Liver (tissue), 9 donors: ENCODE results near the gene CHTF8. TPM values are rescaled to one million over a fixed set of nuclear protein-coding genes. Genes with fewer than 3 reads are reported as not detected.
"Not testable (repeated sequence)": the region's sequence is repeated elsewhere in the genome, so short reads cannot be mapped to it uniquely, and the experiment has no call there.

Experiments
- DNase-seq: peaks from one replicate; pipeline ENCODE4 v3.0.0-alpha.2; 2017; ENCODE audit warnings: low spot score
- H3K27ac ChIP-seq, 2 donors: one replicate each; pipeline ENCODE4 v1.7.0; 2013; ENCODE audit warnings: inconsistent platforms in 2 of 2, low read length in 2 of 2, control low read depth in 1 of 2, low read depth in 1 of 2, mild to moderate bottlenecking in 1 of 2
- H3K27me3 ChIP-seq, 4 donors: one replicate each; pipeline versions ENCODE4 v1.6.1 to v1.7.0; 2013; ENCODE audit warnings: low read length in 3 of 4, inconsistent platforms in 1 of 4, mild to moderate bottlenecking in 1 of 4, moderate library complexity in 1 of 4; ENCODE audit not compliant: control insufficient read depth in 4 of 4, insufficient read depth in 4 of 4
- H3K36me3 ChIP-seq, 4 donors: one replicate each; pipeline versions ENCODE4 v1.6.1 to v1.7.0; 2013; ENCODE audit warnings: low read length in 3 of 4, mild to moderate bottlenecking in 3 of 4, low read depth in 1 of 4, moderate library complexity in 1 of 4; ENCODE audit not compliant: control insufficient read depth in 4 of 4, insufficient read depth in 3 of 4
- H3K4me1 ChIP-seq, 4 donors: one replicate each; pipeline versions ENCODE4 v1.6.1 to v1.7.0; 2013; ENCODE audit warnings: low read length in 3 of 4, mild to moderate bottlenecking in 3 of 4, moderate library complexity in 1 of 4; ENCODE audit not compliant: control insufficient read depth in 4 of 4, insufficient read depth in 4 of 4
- H3K4me3 ChIP-seq, 3 donors: one replicate each; pipeline versions ENCODE4 v1.6.1 to v1.7.0; 2013; ENCODE audit warnings: low read length in 3 of 3, control low read depth in 1 of 3, low read depth in 1 of 3, mild to moderate bottlenecking in 1 of 3
- H3K9ac ChIP-seq, 2 donors: one replicate each; pipeline ENCODE4 v1.7.0; 2013; ENCODE audit warnings: low read length in 2 of 2, mild to moderate bottlenecking in 2 of 2, moderate library complexity in 2 of 2, control low read depth in 1 of 2, low read depth in 1 of 2
- H3K9me3 ChIP-seq, 4 donors: one replicate each; pipeline versions ENCODE4 v1.6.1 to v1.7.0; 2013; ENCODE audit warnings: low read length in 3 of 4; ENCODE audit not compliant: control insufficient read depth in 4 of 4
- EGR1 ChIP-seq, 2 donors: IDR thresholded peaks; 2 replicates each; pipeline ENCODE4 v1.6.1; 2016 to 2018; ENCODE audit warnings: antibody characterized with exemption in 2 of 2, low read depth in 2 of 2
- FOXA1 ChIP-seq: IDR thresholded peaks from 2 replicates; pipeline ENCODE4 v1.6.1; 2016; ENCODE audit warnings: antibody characterized with exemption
- FOXA2 ChIP-seq: IDR thresholded peaks from 2 replicates; pipeline ENCODE4 v1.6.1; 2016; ENCODE audit warnings: antibody characterized with exemption
- GABPA ChIP-seq, 2 donors: IDR thresholded peaks in 1 of 2; conservative IDR thresholded peaks in 1 of 2; 2 replicates each; pipeline ENCODE4 v1.6.1; 2016; ENCODE audit warnings: antibody characterized with exemption in 2 of 2, mild to moderate bottlenecking in 1 of 2, moderate library complexity in 1 of 2
- HNF4A ChIP-seq, 2 donors: conservative IDR thresholded peaks; 2 replicates each; pipeline ENCODE4 v1.6.1; 2016; ENCODE audit warnings: antibody characterized with exemption in 2 of 2, mild to moderate bottlenecking in 2 of 2
- HNF4G ChIP-seq: IDR thresholded peaks from 2 replicates; pipeline ENCODE4 v1.6.1; 2016; ENCODE audit warnings: antibody characterized with exemption
- JUND ChIP-seq, 2 donors: IDR thresholded peaks; 2 replicates each; pipeline ENCODE4 v1.6.1; 2016; ENCODE audit warnings: antibody characterized with exemption in 2 of 2
- NR2F2 ChIP-seq: IDR thresholded peaks from 2 replicates; pipeline ENCODE4 v1.6.1; 2016; ENCODE audit warnings: antibody characterized with exemption
- RAD21 ChIP-seq, 2 donors: IDR thresholded peaks; 2 replicates each; pipeline ENCODE4 v1.6.1; 2016; ENCODE audit warnings: antibody characterized with exemption in 2 of 2, mild to moderate bottlenecking in 2 of 2
- RXRA ChIP-seq, 2 donors: IDR thresholded peaks; 2 replicates each; pipeline ENCODE4 v1.6.1; 2017 to 2018; ENCODE audit warnings: antibody characterized with exemption in 2 of 2, mild to moderate bottlenecking in 1 of 2
- SP1 ChIP-seq: IDR thresholded peaks from 2 replicates; pipeline ENCODE4 v1.6.1; 2018; ENCODE audit warnings: antibody characterized with exemption, mild to moderate bottlenecking
- TAF1 ChIP-seq: conservative IDR thresholded peaks from 2 replicates; pipeline ENCODE4 v1.6.1; 2016; ENCODE audit warnings: antibody characterized with exemption, mild to moderate bottlenecking
- YY1 ChIP-seq: IDR thresholded peaks from 2 replicates; pipeline ENCODE4 v1.6.1; 2016; ENCODE audit warnings: antibody characterized with exemption, mild to moderate bottlenecking
- WGBS: extraction: QIAGEN DNeasy Blood & Tissue Kit; methylation state at CpG from one replicate; pipeline ENCODE4 v1.1.7; 2013; 5-methylcytosine and 5-hydroxymethylcytosine counted together
- polyA plus RNA-seq, 2 donors: library from polyadenylated mRNA; stranded (reverse) in 1 of 2; unstranded in 1 of 2; fragments of 200-250 nt in 1 of 2; fragments of >200 nt in 1 of 2; fragmentation: Nextera tagmentation in 1 of 2; extraction: Ambion mirVana in 1 of 2; gene quantifications; one replicate each; pipeline versions ENCODE4 v1.2.1 to v1.2.3, GENCODE V29; 2013 to 2015
- total RNA-seq, 2 donors: library from RNA; depleted of rRNA; stranded (reverse); fragments of >200 nt; gene quantifications; one replicate each; pipeline ENCODE4 v1.2.3, GENCODE V29; 2014
- TF ChIP-seq, protein P1 (sequence below): IDR thresholded peaks from 2 replicates; pipeline ENCODE4 v1.6.1; 2016; ENCODE audit warnings: antibody characterized with exemption
- TF ChIP-seq, protein P2 (sequence below): IDR thresholded peaks from 2 replicates; pipeline ENCODE4 v1.6.1; 2016; ENCODE audit warnings: antibody characterized with exemption
- TF ChIP-seq, protein P3 (sequence below): fragments of 150-350 bp; IDR thresholded peaks from 2 replicates; pipeline ENCODE4 v1.5.1; 2017; ENCODE audit warnings: improper control_type of control experiment, low read depth, low read length; ENCODE audit not compliant: missing input control
- TF ChIP-seq, protein P4 (sequence below): IDR thresholded peaks from 2 replicates; pipeline ENCODE4 v1.6.1; 2016; ENCODE audit warnings: antibody characterized with exemption, mild to moderate bottlenecking
- TF ChIP-seq, protein P5 (sequence below): IDR thresholded peaks from 2 replicates; pipeline ENCODE4 v1.6.1; 2016; ENCODE audit warnings: antibody characterized with exemption
- donor health status: healthy.
- donor health status: healthy.
- donor health status: healthy.
- donor health status: healthy.
- donor health status: healthy.

The CHTF8 gene
- total and polyA plus RNA-seq, 4 donors = 15.2 to 56.9 (median 51.6) TPM

DNA sequence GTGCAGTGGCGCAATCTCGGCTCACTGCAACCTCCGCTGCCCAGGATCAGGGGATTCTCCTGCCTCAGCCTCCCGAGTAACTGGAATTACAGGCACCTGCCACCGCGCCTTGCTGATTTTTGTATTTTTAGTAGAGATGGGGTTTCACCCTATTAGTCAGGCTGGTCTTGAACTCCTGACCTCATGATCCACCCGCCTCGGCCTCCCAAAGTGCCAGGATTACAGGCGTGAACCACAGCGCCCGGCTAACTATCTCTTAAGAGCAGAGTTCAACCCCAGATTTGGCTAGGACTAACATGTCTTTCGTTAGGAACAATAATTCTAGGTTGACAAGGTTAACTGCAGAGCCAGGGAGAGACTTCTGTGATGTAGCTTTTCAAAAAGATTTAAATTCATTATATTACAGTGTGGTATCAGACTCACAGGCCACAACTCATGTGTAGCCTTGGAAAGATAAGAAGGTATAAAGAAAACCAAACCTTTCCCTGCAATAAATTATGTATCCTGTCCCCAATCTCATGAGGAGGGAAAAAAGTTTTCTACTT lies 4.3 kb downstream of the CHTF8 start:
- H3K27me3 ChIP-seq = no peaks in the 10 kb centered on the region
- DNase-seq = no peak
- no peak overlapping the region for H3K27ac ChIP-seq
- H3K36me3 ChIP-seq = peaks cover 0 to 2% (median 0%) of the 10 kb centered on the region in 4 donors
- H3K9ac ChIP-seq = no peak overlapping the region
- WGBS = 65% methylated on average over 12 of the region's 12 CpGs
- no peak overlapping the region for H3K4me3 ChIP-seq
- TF ChIP-seq RXRA (IDR thresholded peaks at IDR 0.05) (peak; percentile 18 to 31), GABPA (IDR thresholded peaks at IDR 0.05 in 1 of 2, conservative IDR thresholded peaks at IDR 0.05 in 1 of 2) (no peak), SP1 (no peak), NR2F2 (no peak), HNF4A (conservative IDR thresholded peaks at IDR 0.05) (peak; percentile 32), EGR1 (IDR thresholded peaks at IDR 0.05; ENCODE audit: low read depth in 2 of 2) (no peak), YY1 (no peak), FOXA1 (no peak)
- TF ChIP-seq, protein P1, sequence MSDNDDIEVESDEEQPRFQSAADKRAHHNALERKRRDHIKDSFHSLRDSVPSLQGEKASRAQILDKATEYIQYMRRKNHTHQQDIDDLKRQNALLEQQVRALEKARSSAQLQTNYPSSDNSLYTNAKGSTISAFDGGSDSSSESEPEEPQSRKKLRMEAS = no peak
- peaks cover 5 to 26% (median 14%) of the 10 kb centered on the region in 4 donors for H3K4me1 ChIP-seq
- no peaks in the 10 kb centered on the region for H3K9me3 ChIP-seq

DNA sequence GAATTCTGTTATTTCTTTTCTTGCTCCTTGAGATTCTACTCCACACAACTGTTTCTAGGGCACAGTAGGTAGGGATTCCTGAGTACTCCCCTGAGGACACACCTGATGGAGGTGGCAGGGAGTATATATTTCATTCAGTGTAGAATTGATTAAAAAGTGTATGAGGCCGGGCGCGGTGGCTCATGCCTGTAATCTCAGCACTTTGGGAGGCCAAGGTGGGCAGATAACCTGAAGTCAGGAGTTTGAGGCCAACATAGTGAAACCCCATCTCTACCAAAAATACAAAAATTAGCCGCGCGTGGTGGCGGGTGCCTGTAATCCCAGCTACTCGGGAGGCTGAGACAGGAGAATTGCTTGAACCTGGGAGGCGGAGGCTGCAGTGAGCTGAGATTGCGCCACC lies 5.6 kb downstream of the CHTF8 start:
- not testable (repeated sequence) for H3K4me3 ChIP-seq, H3K36me3 ChIP-seq, H3K27ac ChIP-seq, DNase-seq, H3K27me3 ChIP-seq, H3K9me3 ChIP-seq, H3K9ac ChIP-seq
- 97% methylated on average over 10 of the region's 10 CpGs for WGBS
- H3K4me1 ChIP-seq = peaks cover 5 to 27% (median 13%) of the 10 kb centered on the region in 4 donors

DNA sequence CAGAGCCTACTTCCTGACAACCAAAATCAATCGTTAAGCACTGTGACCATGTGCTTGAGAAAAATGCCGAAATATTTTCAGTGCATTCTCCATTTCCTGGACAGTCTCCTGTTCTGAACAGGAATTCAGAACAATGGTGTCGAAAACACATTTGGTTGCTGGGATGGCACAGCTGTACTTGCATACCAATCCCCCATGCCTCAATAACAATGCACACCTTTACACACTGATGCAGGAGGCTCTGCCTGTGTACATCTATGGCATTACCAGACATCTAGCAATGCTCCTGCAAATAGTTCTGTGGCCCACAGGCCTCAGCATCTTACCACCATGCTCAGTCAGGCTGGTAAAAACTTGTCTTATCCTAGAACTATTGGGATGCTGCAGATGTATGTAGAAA lies 6.2 kb downstream of the CHTF8 start:
- H3K9me3 ChIP-seq = no peaks in the 10 kb centered on the region
- no peak overlapping the region for H3K9ac ChIP-seq
- H3K27ac ChIP-seq = no peak overlapping the region
- no peak overlapping the region for H3K4me3 ChIP-seq
- H3K36me3 ChIP-seq = peaks cover 0 to 2% (median under 1%) of the 10 kb centered on the region in 4 donors
- WGBS = 80% methylated on average over 3 of the region's 3 CpGs
- DNase-seq = no peak
- H3K4me1 ChIP-seq = peaks cover 5 to 27% (median 13%) of the 10 kb centered on the region in 4 donors
- TF ChIP-seq FOXA1 (no peak), FOXA2 (no peak), HNF4A (conservative IDR thresholded peaks at IDR 0.05) (no peak), NR2F2 (no peak), TAF1 (no peak), EGR1 (IDR thresholded peaks at IDR 0.05; ENCODE audit: low read depth in 2 of 2) (no peak), JUND (IDR thresholded peaks at IDR 0.05) (no peak), HNF4G (no peak), RXRA (IDR thresholded peaks at IDR 0.05) (no peak), YY1 (no peak), SP1 (no peak), GABPA (IDR thresholded peaks at IDR 0.05 in 1 of 2, conservative IDR thresholded peaks at IDR 0.05 in 1 of 2) (no peak), RAD21 (IDR thresholded peaks at IDR 0.05) (no peak)
- TF ChIP-seq, protein P2, sequence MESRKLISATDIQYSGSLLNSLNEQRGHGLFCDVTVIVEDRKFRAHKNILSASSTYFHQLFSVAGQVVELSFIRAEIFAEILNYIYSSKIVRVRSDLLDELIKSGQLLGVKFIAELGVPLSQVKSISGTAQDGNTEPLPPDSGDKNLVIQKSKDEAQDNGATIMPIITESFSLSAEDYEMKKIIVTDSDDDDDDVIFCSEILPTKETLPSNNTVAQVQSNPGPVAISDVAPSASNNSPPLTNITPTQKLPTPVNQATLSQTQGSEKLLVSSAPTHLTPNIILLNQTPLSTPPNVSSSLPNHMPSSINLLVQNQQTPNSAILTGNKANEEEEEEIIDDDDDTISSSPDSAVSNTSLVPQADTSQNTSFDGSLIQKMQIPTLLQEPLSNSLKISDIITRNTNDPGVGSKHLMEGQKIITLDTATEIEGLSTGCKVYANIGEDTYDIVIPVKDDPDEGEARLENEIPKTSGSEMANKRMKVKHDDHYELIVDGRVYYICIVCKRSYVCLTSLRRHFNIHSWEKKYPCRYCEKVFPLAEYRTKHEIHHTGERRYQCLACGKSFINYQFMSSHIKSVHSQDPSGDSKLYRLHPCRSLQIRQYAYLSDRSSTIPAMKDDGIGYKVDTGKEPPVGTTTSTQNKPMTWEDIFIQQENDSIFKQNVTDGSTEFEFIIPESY = no peak
- TF ChIP-seq, protein P1 = no peak
- TF ChIP-seq, protein P3, sequence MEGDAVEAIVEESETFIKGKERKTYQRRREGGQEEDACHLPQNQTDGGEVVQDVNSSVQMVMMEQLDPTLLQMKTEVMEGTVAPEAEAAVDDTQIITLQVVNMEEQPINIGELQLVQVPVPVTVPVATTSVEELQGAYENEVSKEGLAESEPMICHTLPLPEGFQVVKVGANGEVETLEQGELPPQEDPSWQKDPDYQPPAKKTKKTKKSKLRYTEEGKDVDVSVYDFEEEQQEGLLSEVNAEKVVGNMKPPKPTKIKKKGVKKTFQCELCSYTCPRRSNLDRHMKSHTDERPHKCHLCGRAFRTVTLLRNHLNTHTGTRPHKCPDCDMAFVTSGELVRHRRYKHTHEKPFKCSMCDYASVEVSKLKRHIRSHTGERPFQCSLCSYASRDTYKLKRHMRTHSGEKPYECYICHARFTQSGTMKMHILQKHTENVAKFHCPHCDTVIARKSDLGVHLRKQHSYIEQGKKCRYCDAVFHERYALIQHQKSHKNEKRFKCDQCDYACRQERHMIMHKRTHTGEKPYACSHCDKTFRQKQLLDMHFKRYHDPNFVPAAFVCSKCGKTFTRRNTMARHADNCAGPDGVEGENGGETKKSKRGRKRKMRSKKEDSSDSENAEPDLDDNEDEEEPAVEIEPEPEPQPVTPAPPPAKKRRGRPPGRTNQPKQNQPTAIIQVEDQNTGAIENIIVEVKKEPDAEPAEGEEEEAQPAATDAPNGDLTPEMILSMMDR = no peak
- TF ChIP-seq, protein P4, sequence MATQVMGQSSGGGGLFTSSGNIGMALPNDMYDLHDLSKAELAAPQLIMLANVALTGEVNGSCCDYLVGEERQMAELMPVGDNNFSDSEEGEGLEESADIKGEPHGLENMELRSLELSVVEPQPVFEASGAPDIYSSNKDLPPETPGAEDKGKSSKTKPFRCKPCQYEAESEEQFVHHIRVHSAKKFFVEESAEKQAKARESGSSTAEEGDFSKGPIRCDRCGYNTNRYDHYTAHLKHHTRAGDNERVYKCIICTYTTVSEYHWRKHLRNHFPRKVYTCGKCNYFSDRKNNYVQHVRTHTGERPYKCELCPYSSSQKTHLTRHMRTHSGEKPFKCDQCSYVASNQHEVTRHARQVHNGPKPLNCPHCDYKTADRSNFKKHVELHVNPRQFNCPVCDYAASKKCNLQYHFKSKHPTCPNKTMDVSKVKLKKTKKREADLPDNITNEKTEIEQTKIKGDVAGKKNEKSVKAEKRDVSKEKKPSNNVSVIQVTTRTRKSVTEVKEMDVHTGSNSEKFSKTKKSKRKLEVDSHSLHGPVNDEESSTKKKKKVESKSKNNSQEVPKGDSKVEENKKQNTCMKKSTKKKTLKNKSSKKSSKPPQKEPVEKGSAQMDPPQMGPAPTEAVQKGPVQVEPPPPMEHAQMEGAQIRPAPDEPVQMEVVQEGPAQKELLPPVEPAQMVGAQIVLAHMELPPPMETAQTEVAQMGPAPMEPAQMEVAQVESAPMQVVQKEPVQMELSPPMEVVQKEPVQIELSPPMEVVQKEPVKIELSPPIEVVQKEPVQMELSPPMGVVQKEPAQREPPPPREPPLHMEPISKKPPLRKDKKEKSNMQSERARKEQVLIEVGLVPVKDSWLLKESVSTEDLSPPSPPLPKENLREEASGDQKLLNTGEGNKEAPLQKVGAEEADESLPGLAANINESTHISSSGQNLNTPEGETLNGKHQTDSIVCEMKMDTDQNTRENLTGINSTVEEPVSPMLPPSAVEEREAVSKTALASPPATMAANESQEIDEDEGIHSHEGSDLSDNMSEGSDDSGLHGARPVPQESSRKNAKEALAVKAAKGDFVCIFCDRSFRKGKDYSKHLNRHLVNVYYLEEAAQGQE = no peak
- TF ChIP-seq, protein P5, sequence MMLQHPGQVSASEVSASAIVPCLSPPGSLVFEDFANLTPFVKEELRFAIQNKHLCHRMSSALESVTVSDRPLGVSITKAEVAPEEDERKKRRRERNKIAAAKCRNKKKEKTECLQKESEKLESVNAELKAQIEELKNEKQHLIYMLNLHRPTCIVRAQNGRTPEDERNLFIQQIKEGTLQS = no peak
- no peaks in the 10 kb centered on the region for H3K27me3 ChIP-seq
